H1 (cell line): ENCODE results near the gene TBRG4. TPM values are rescaled to one million over a fixed set of nuclear protein-coding genes. Genes with fewer than 3 reads are reported as not detected.
A peak's percentile ranks its signal among the peaks of the same experiment; 100 is the strongest.

ENCODE experiments used
- CTCF ChIA-PET: fragments of 300-600 bp; sonication (Branson Sonifier 250); formaldehyde crosslinking; loops from one replicate; lab custom pipeline; 2021; ENCODE audit not compliant: partially characterized antibody; lab: Charles Lee
- POLR2A ChIA-PET: fragments of 300-600 bp; sonication (Branson Sonifier 250); formaldehyde crosslinking; loops from one replicate; lab custom pipeline; 2021; ENCODE audit warnings: inconsistent platforms; ENCODE audit not compliant: partially characterized antibody; lab: Charles Lee
- DNase-seq, 2 experiments: peaks; one replicate each; pipeline versions ENCODE4 v3.0.0 to v3.0.0-alpha.2; 2010 to 2022; ENCODE audit warnings: low spot score in 2 of 2, low read depth in 1 of 2, mixed read lengths in 1 of 2
- FAIRE-seq: peaks from 2 replicates; lab custom pipeline; 2011; peaks lifted over from hg19 to GRCh38; lab: Jason Lieb, UNC
- H2AFZ ChIP-seq: 2 replicates; pipeline ENCODE4 v1.8.1; 2012; ENCODE audit warnings: low read length, inconsistent platforms
- H2AK5ac ChIP-seq: 2 replicates; pipeline ENCODE4 v1.6.1; 2013; ENCODE audit warnings: low read depth, low read length
- H2BK120ac ChIP-seq: replicated peaks from 2 replicates; pipeline ENCODE3; 2013; ENCODE audit warnings: low read depth, low read length, inconsistent platforms
- H2BK12ac ChIP-seq: 2 replicates; pipeline ENCODE4 v1.6.1; 2013; ENCODE audit warnings: low read depth, low read length
- H2BK15ac ChIP-seq: 2 replicates; pipeline ENCODE4 v1.6.1; 2013; ENCODE audit warnings: low read length
- H2BK20ac ChIP-seq: 2 replicates; pipeline ENCODE4 v1.6.1; 2013; ENCODE audit warnings: low read length
- H2BK5ac ChIP-seq: 2 replicates; pipeline ENCODE4 v1.6.1; 2013; ENCODE audit warnings: low read depth, low read length
- H3K14ac ChIP-seq: 2 replicates; pipeline ENCODE4 v1.6.1; 2013; ENCODE audit warnings: inconsistent platforms; ENCODE audit not compliant: insufficient read length
- H3K18ac ChIP-seq: 2 replicates; pipeline ENCODE4 v1.6.1; 2013; ENCODE audit warnings: low read length; ENCODE audit errors: extremely low read depth
- H3K23ac ChIP-seq: 2 replicates; pipeline ENCODE4 v1.6.1; 2013; ENCODE audit warnings: inconsistent platforms; ENCODE audit not compliant: insufficient read length
- H3K23me2 ChIP-seq: 2 replicates; pipeline ENCODE4 v1.6.1; 2013; ENCODE audit warnings: low read depth, low read length
- H3K27ac ChIP-seq: 2 replicates; pipeline ENCODE4 v1.6.1; 2011; ENCODE audit warnings: low read depth, low read length, inconsistent platforms
- H3K27me3 ChIP-seq, 4 experiments: replicated peaks in 1 of 4; 1 replicate in 1 of 4; 2 replicates in 3 of 4; pipeline versions ENCODE4 v1.6.1 to v1.8.1; 2011 to 2013; ENCODE audit warnings: low read length in 3 of 4, mild to moderate bottlenecking in 3 of 4, inconsistent platforms in 2 of 4, mixed read lengths in 2 of 4, moderate library complexity in 1 of 4; ENCODE audit not compliant: control insufficient read depth in 3 of 4, insufficient read depth in 3 of 4; ENCODE audit errors: extremely low read depth in 1 of 4
- H3K36me3 ChIP-seq, 4 experiments: 2 replicates each; pipeline versions ENCODE4 v1.6.1 to v1.8.1; 2011 to 2013; ENCODE audit warnings: mild to moderate bottlenecking in 4 of 4, low read length in 3 of 4, moderate library complexity in 2 of 4, control low read depth in 1 of 4, inconsistent platforms in 1 of 4; ENCODE audit not compliant: insufficient read depth in 4 of 4, control insufficient read depth in 2 of 4
- H3K4ac ChIP-seq: replicated peaks from 2 replicates; pipeline ENCODE3; 2013; ENCODE audit warnings: low read length, low read depth, mixed read lengths, inconsistent platforms; ENCODE audit not compliant: insufficient read length
- H3K4me1 ChIP-seq, 4 experiments: replicated peaks in 1 of 4; 1 replicate in 1 of 4; 2 replicates in 3 of 4; pipeline versions ENCODE4 v1.6.1 to v1.8.1; 2011 to 2013; ENCODE audit warnings: low read length in 3 of 4, inconsistent platforms in 2 of 4, mixed read lengths in 1 of 4; ENCODE audit not compliant: insufficient read depth in 4 of 4, control insufficient read depth in 3 of 4
- H3K4me2 ChIP-seq, 2 experiments: 2 replicates each; pipeline versions ENCODE4 v1.6.1 to v1.8.1; 2011 to 2013; ENCODE audit warnings: low read depth in 2 of 2, low read length in 2 of 2, control low read depth in 1 of 2, inconsistent platforms in 1 of 2, mild to moderate bottlenecking in 1 of 2; ENCODE audit not compliant: insufficient read depth in 1 of 2
- H3K4me3 ChIP-seq, 4 experiments: fragments of 200-600, 300-600 bp in 1 of 4; sonication (generic), shearing (Covaris generic), sonication (Bioruptor Twin) in 1 of 4; 2 replicates each; pipeline versions ENCODE4 v1.5.1 to v1.8.1; 2011 to 2016; ENCODE audit warnings: low read length in 4 of 4, low read depth in 3 of 4, control low read depth in 2 of 4, inconsistent platforms in 2 of 4, mild to moderate bottlenecking in 2 of 4, mixed read lengths in 1 of 4, moderate library complexity in 1 of 4; ENCODE audit not compliant: insufficient read depth in 2 of 4; ENCODE audit errors: extremely low read depth in 1 of 4
- H3K56ac ChIP-seq: replicated peaks from 2 replicates; pipeline ENCODE3; 2013; ENCODE audit warnings: low read depth, mild to moderate bottlenecking, mixed read lengths, low read length, inconsistent platforms; ENCODE audit not compliant: insufficient read length
- H3K79me1 ChIP-seq: 2 replicates; pipeline ENCODE4 v1.6.1; 2013; ENCODE audit warnings: low read depth, low read length, control low read depth
- H3K79me2 ChIP-seq, 2 experiments: 2 replicates each; pipeline versions ENCODE4 v1.6.1 to v1.8.1; 2012 to 2013; ENCODE audit warnings: low read length in 2 of 2, mild to moderate bottlenecking in 2 of 2, inconsistent platforms in 1 of 2; ENCODE audit not compliant: insufficient read depth in 2 of 2, control insufficient read depth in 1 of 2
- H3K9ac ChIP-seq, 4 experiments: replicated peaks in 1 of 4; 1 replicate in 1 of 4; 2 replicates in 3 of 4; pipeline versions ENCODE4 v1.6.1 to v1.8.1; 2011 to 2013; ENCODE audit warnings: low read depth in 3 of 4, low read length in 3 of 4, control low read depth in 2 of 4, mild to moderate bottlenecking in 2 of 4, moderate library complexity in 2 of 4, inconsistent platforms in 1 of 4; ENCODE audit errors: extremely low read depth in 1 of 4
- H3K9me3 ChIP-seq, 2 experiments: 2 replicates each; pipeline versions ENCODE4 v1.6.1 to v1.8.1; 2012 to 2013; ENCODE audit warnings: mild to moderate bottlenecking in 2 of 2, moderate library complexity in 2 of 2, control low read depth in 1 of 2, inconsistent platforms in 1 of 2, low read depth in 1 of 2, low read length in 1 of 2, mixed read lengths in 1 of 2; ENCODE audit not compliant: insufficient read depth in 2 of 2
- H4K20me1 ChIP-seq, 2 experiments: replicated peaks in 1 of 2; 2 replicates each; pipeline versions ENCODE3 to v1.8.1; 2011 to 2013; ENCODE audit warnings: inconsistent platforms in 2 of 2, low read length in 2 of 2, mild to moderate bottlenecking in 1 of 2; ENCODE audit not compliant: insufficient read depth in 2 of 2, control insufficient read depth in 1 of 2
- H4K5ac ChIP-seq: 2 replicates; pipeline ENCODE4 v1.6.1; 2013; ENCODE audit warnings: low read length, low read depth, mixed read lengths, inconsistent platforms; ENCODE audit not compliant: insufficient read length
- H4K8ac ChIP-seq: 2 replicates; pipeline ENCODE4 v1.8.0; 2013; ENCODE audit warnings: mild to moderate bottlenecking, moderate library complexity, low read length, inconsistent platforms; ENCODE audit not compliant: insufficient read depth; ENCODE audit errors: extremely low read depth
- H4K91ac ChIP-seq: replicated peaks from 2 replicates; pipeline ENCODE3; 2013; ENCODE audit warnings: low read length, mixed read lengths, inconsistent platforms; ENCODE audit not compliant: insufficient read length
- BCL11A ChIP-seq, 2 experiments: IDR thresholded peaks; one replicate each; pipeline ENCODE4 v1.6.1; 2011; ENCODE audit warnings: low read depth in 2 of 2, low read length in 2 of 2, mild to moderate bottlenecking in 2 of 2
- CBX8 ChIP-seq: fragments of 300-800, 300-1000 bp; sonication (generic); IDR thresholded peaks from 2 replicates; pipeline ENCODE4 v1.7.1; 2016; ENCODE audit warnings: low read depth, low read length, borderline replicate concordance
- CREB1 ChIP-seq: IDR thresholded peaks from 2 replicates; pipeline ENCODE4 v1.6.1; 2012; ENCODE audit warnings: inconsistent platforms
- CTCF ChIP-seq, 3 experiments: IDR thresholded peaks; 1 replicate in 2 of 3; 2 replicates in 1 of 3; pipeline versions ENCODE4 v1.5.1 to v1.6.1; 2011; ENCODE audit warnings: low read length in 3 of 3, mild to moderate bottlenecking in 3 of 3, inconsistent platforms in 2 of 3, low read depth in 1 of 3, moderate library complexity in 1 of 3; ENCODE audit not compliant: insufficient read depth in 1 of 3; ENCODE audit errors: control extremely low read depth in 1 of 3
- TAF1 ChIP-seq: IDR thresholded peaks from 2 replicates; pipeline ENCODE4 v1.6.1; 2011; ENCODE audit warnings: mild to moderate bottlenecking, low read depth, low read length
- YY1 ChIP-seq: IDR thresholded peaks from 2 replicates; pipeline ENCODE4 v1.6.1; 2011; ENCODE audit warnings: low read depth, mild to moderate bottlenecking, low read length
- WGBS, 2 experiments: shearing (Covaris generic) in 1 of 2; methylation state at CpG; one replicate each; pipeline versions ENCODE4 v1.1.6 to v1.1.7; 2013 to 2015; ENCODE audit warnings: low lambda C conversion rate in 2 of 2, mixed read lengths in 2 of 2, inconsistent platforms in 1 of 2, low coverage in 1 of 2, missing lambda C conversion rate in 1 of 2; ENCODE audit not compliant: insufficient replicate concordance in 2 of 2, insufficient coverage in 1 of 2, insufficient read length in 1 of 2; ENCODE audit errors: extremely low coverage in 1 of 2, missing lambda C conversion rate in 1 of 2; 5-methylcytosine and 5-hydroxymethylcytosine counted together
- polyA plus RNA-seq, 7 experiments: library from polyadenylated mRNA; depleted of rRNA in 3 of 7; stranded (reverse) in 5 of 7; unstranded in 2 of 7; fragments of >200 nt in 5 of 7; fragments of 200-250 nt in 2 of 7; gene quantifications; 1 replicate in 5 of 7; 2 replicates in 1 of 7; 4 replicates in 1 of 7; pipeline versions ENCODE4 v1.2.1 to v1.2.3, GENCODE V29; 2011 to 2013; ENCODE audit warnings: missing spikeins in 2 of 7, mixed read lengths in 2 of 7
- total RNA-seq: library from RNA; stranded (reverse); fragmentation: NEBNext Ultra II Directional; extraction: Animal tissue kit (Norgen Biotek cat#: 25700); gene quantifications from 2 replicates; pipeline ENCODE4 v1.2.1, GENCODE V29; 2021
- TF ChIP-seq, protein P1 (sequence below): IDR thresholded peaks from 2 replicates; pipeline ENCODE4 v1.6.1; 2012; ENCODE audit warnings: inconsistent platforms

TBRG4 gene
- total and polyA plus RNA-seq, 2 of the 8 experiments (the other 6 are each of a cell fraction or from before 2014, with no cell fraction given) = 110 to 137 TPM

GRCh38 chr7:45153233-45153632 is 41.7 kb upstream of the TBRG4 start:
- peaks cover 0 to 7% of the 10 kb centered on the region in 2 experiments for H4K20me1 ChIP-seq
- H3K27ac ChIP-seq = no peak overlapping the region
- no peaks in the 10 kb centered on the region for H3K79me1 ChIP-seq
- no peak overlapping the region for H3K4ac ChIP-seq
- no peak overlapping the region for H2AFZ ChIP-seq
- H2AK5ac ChIP-seq = no peak overlapping the region; the same call in 1 of the 2 replicates
- DNase-seq = no peak
- POLR2A ChIA-PET = no interaction called here
- no peak overlapping the region for H3K9ac ChIP-seq
- H4K8ac ChIP-seq = no peak overlapping the region
- H2BK120ac ChIP-seq = no peak overlapping the region
- 80% methylated on average over 3 of the region's 3 CpGs; no CpG with 5 or more reads in 1 of the 2 experiments for WGBS, 2 experiments
- H3K4me3 ChIP-seq = no peak overlapping the region
- no peak overlapping the region for H3K23ac ChIP-seq
- no peaks in the 10 kb centered on the region for H3K79me2 ChIP-seq
- no peak overlapping the region for H2BK12ac ChIP-seq
- no peak overlapping the region for H2BK5ac ChIP-seq
- H4K5ac ChIP-seq = no peak overlapping the region
- CTCF ChIA-PET = interaction anchor here (0.6 to 6.2 kb wide), 10 partner anchors 8 to 107 kb away, joined by 3 to 56 read pairs (median 3); no protein-coding TSS in a partner anchor
- H2BK20ac ChIP-seq = no peak overlapping the region
- H3K18ac ChIP-seq = no peak overlapping the region
- H2BK15ac ChIP-seq = no peak overlapping the region
- H3K9me3 ChIP-seq = no peaks in the 10 kb centered on the region
- peaks cover 6% of the 10 kb centered on the region for H3K23me2 ChIP-seq
- no peak for FAIRE-seq
- peaks cover 0 to 12% (median 10%) of the 10 kb centered on the region in 4 experiments; a peak in 5 of 7 replicates for H3K27me3 ChIP-seq
- H3K4me2 ChIP-seq = no peak overlapping the region
- no peak overlapping the region for H3K14ac ChIP-seq
- H3K56ac ChIP-seq = no peak overlapping the region
- no peaks in the 10 kb centered on the region for H3K36me3 ChIP-seq
- no peak overlapping the region for H4K91ac ChIP-seq
- H3K4me1 ChIP-seq = peaks cover 0 to 5% (median 0%) of the 10 kb centered on the region in 4 experiments; a peak in 3 of 7 replicates
- TF ChIP-seq CBX8 (no peak), BCL11A (IDR thresholded peaks at IDR 0.05; ENCODE audit: low read depth in 2 of 2, low read length in 2 of 2) (no peak), TAF1 (no peak), CTCF (IDR thresholded peaks at IDR 0.05; ENCODE audit: control extremely low read depth in 1 of 3, insufficient read depth in 1 of 3, low read depth in 1 of 3, low read length in 3 of 3) (peak in 1 of 3 experiments; percentile 3; a peak in 1 of 4 replicates), YY1 (no peak), CREB1 (no peak)
- TF ChIP-seq, protein P1, sequence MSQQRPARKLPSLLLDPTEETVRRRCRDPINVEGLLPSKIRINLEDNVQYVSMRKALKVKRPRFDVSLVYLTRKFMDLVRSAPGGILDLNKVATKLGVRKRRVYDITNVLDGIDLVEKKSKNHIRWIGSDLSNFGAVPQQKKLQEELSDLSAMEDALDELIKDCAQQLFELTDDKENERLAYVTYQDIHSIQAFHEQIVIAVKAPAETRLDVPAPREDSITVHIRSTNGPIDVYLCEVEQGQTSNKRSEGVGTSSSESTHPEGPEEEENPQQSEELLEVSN = no peak
